Small intestine (tissue), 7 donors: ENCODE data around the gene FBXO8. TPM values are rescaled to one million over a fixed set of nuclear protein-coding genes. Genes with fewer than 3 reads are reported as not detected.

Source experiments
- DNase-seq, 2 donors: peaks; one replicate each; pipeline versions ENCODE4 v3.0.0 to v3.0.0-alpha.2; 2013
- FAIRE-seq: peaks from 2 replicates; lab custom pipeline; 2012; peaks lifted over from hg19 to GRCh38; lab: Jason Lieb, UNC
- H3K27ac ChIP-seq, 3 donors: one replicate each; pipeline ENCODE4 v1.5.1; 2013; ENCODE audit warnings: low read length in 2 of 3, mild to moderate bottlenecking in 2 of 3, control low read depth in 1 of 3, inconsistent platforms in 1 of 3, low read depth in 1 of 3, moderate library complexity in 1 of 3
- H3K27me3 ChIP-seq, 3 donors: one replicate each; pipeline ENCODE4 v1.6.1; 2013; ENCODE audit warnings: low read length in 3 of 3, inconsistent platforms in 1 of 3; ENCODE audit not compliant: control insufficient read depth in 3 of 3, insufficient read depth in 3 of 3
- H3K36me3 ChIP-seq, 3 donors: one replicate each; pipeline ENCODE4 v1.6.1; 2013; ENCODE audit warnings: low read length in 3 of 3, inconsistent platforms in 1 of 3, low read depth in 1 of 3, mild to moderate bottlenecking in 1 of 3, moderate library complexity in 1 of 3; ENCODE audit not compliant: control insufficient read depth in 3 of 3, insufficient read depth in 2 of 3
- H3K4me1 ChIP-seq, 3 donors: one replicate each; pipeline ENCODE4 v1.6.1; 2013; ENCODE audit warnings: low read length in 2 of 3, inconsistent platforms in 1 of 3, low read depth in 1 of 3, mild to moderate bottlenecking in 1 of 3, moderate library complexity in 1 of 3; ENCODE audit not compliant: control insufficient read depth in 3 of 3, insufficient read depth in 2 of 3
- H3K4me3 ChIP-seq, 3 donors: one replicate each; pipeline ENCODE4 v1.5.1; 2013; ENCODE audit warnings: low read length in 3 of 3, control low read depth in 1 of 3, inconsistent platforms in 1 of 3, low read depth in 1 of 3, mild to moderate bottlenecking in 1 of 3, moderate library complexity in 1 of 3
- H3K9me3 ChIP-seq, 2 donors: one replicate each; pipeline ENCODE4 v1.6.1; 2013; ENCODE audit warnings: low read depth in 1 of 2, low read length in 1 of 2; ENCODE audit not compliant: control insufficient read depth in 2 of 2, insufficient read depth in 1 of 2
- WGBS, 3 donors: extraction: QIAGEN DNeasy Blood & Tissue Kit; methylation state at CpG; one replicate each; pipeline ENCODE4 v1.1.7; 2013; 5-methylcytosine and 5-hydroxymethylcytosine counted together
- polyA plus RNA-seq, 4 donors: library from polyadenylated mRNA; stranded (reverse) in 3 of 4; unstranded in 1 of 4; fragments of 200-250 nt in 3 of 4; fragments of 120-200 nt in 1 of 4; gene quantifications; one replicate each; pipeline versions ENCODE4 v1.2.1 to v1.2.3, GENCODE V29; 2013
- donor health status: healthy with polysubstance abuse.
- donor health status: control.
- donor health status: control.
- donor health status: Bipolar disorder and iron deficiency.
- donor health status: healthy.

The FBXO8 gene
- polyA plus RNA-seq, 4 donors = 14.5 to 25.5 (median 23.3) TPM

DNA sequence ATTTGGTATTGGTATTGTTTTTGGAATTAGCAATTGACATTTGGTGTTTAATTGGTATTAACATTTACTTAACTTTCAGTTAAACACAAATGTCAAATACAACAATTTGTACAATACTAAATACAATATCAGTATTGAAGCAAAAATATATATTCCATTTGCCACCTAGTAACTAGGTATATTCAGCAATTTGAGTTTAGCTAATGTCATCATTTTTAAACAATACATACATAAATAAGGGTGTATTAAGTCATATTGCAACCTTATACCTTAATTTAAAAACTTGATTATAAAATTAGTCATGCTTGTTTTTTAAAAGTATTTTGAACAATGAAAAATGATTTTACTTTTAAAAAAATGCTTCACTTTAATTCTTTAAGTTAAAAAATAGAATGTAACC, 53.3 kb downstream of the FBXO8 start:
- H3K36me3 ChIP-seq = peaks cover 0 to 3% (median 1%) of the 10 kb centered on the region in 3 donors
- H3K9me3 ChIP-seq = no peaks in the 10 kb centered on the region
- peaks cover 0 to 3% (median 0%) of the 10 kb centered on the region in 3 donors for H3K27me3 ChIP-seq
- H3K27ac ChIP-seq = no peak overlapping the region
- peak; percentile 92 for FAIRE-seq
- H3K4me3 ChIP-seq = no peak overlapping the region
- DNase-seq = no peak
- H3K4me1 ChIP-seq = no peaks in the 10 kb centered on the region

DNA sequence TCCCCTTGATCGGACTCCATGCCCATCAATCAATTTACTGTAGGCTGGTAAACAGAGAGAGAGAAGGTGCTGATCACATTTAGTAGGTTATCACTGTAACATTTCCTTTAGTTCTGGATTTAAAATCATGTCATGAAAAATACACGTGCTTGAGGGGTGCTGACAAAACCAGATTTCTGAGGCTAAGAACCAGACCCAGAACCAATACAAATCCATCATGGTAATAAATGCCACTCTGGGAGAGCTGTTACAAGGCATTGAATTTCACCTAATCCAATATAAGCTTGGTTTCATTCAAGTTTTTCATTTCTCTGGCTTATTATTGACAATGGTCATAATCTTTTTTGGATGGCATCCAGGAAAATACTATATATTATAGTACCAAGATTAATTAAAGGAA, 54.5 kb downstream of the FBXO8 start:
- FAIRE-seq (no peak), DNase-seq (no peak)
- no peaks in the 10 kb centered on the region for H3K4me1 ChIP-seq
- no peaks in the 10 kb centered on the region for H3K9me3 ChIP-seq
- H3K36me3 ChIP-seq = peaks cover 0 to 1% (median 0%) of the 10 kb centered on the region in 3 donors
- H3K4me3 ChIP-seq = no peak overlapping the region
- 54 to 66% (median 57%) methylated on average over 2 of the region's 2 CpGs for WGBS, 3 donors
- H3K27me3 ChIP-seq = peaks cover 0 to 3% (median 0%) of the 10 kb centered on the region in 3 donors
- H3K27ac ChIP-seq = no peak overlapping the region

DNA sequence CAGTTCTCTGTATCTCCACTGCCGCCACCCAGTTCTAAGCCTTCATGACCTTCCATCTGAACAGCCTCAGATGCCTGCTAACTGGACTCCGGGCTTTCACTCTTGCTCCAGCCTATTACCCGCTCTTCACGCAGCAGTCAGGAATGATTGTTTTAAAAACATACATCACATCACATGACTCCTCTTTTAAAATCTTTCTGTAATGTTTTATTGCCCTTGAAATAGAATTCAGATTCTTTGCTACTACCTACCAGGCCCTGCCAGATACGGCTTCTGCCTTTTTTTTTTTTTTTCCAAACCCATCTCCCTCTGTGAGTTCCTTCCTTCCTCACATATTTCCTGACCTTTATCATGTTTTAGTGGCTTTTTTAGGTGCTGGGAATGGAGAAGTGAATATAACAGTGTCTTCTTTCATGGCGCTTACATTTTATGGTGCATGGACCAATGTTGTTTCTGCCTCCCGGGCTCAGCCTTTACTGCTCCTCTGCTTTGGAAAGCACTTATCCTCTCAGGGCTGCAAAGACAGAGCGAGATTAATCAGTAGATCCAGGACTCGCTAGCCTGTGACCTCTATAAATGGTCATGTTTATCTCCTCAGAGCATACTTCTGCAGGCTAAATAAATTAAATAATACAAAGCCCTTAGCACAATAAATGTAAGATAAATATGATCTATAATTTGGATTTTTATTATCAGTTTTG, 58.0 kb downstream of the FBXO8 start:
- H3K36me3 ChIP-seq = no peaks in the 10 kb centered on the region
- H3K9me3 ChIP-seq = no peaks in the 10 kb centered on the region
- WGBS, 3 donors = 53 to 59% (median 58%) methylated on average over 9 of the region's 9 CpGs
- no peak overlapping the region for H3K4me3 ChIP-seq
- peaks cover 0 to 3% (median 0%) of the 10 kb centered on the region in 3 donors for H3K27me3 ChIP-seq
- DNase-seq = no peak
- H3K27ac ChIP-seq = no peak overlapping the region
- H3K4me1 ChIP-seq = no peaks in the 10 kb centered on the region
- no peak for FAIRE-seq

DNA sequence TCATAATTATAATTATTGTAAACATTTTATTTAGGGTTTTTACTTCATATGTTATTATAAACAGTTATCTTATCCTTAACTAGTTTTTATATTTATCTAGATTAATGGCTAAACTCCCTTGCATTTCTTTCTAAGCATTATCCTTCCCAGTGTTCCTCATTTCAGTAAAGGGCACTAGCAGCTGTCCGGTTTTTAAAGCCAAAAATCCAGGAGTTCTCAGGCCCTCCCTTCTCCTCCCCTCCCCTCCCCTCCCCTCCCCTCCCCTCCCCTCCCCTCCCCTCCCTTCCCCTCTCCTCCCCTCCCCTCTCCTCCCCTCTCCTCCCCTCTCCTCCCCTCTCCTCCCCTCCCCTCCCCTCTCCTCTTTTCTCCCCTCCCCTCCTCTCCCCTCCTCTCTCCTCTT, 58.9 kb downstream of the FBXO8 start:
- WGBS, 3 donors = 41 to 57% (median 48%) methylated on average over 1 of the region's 1 CpG
- FAIRE-seq = no peak

DNA sequence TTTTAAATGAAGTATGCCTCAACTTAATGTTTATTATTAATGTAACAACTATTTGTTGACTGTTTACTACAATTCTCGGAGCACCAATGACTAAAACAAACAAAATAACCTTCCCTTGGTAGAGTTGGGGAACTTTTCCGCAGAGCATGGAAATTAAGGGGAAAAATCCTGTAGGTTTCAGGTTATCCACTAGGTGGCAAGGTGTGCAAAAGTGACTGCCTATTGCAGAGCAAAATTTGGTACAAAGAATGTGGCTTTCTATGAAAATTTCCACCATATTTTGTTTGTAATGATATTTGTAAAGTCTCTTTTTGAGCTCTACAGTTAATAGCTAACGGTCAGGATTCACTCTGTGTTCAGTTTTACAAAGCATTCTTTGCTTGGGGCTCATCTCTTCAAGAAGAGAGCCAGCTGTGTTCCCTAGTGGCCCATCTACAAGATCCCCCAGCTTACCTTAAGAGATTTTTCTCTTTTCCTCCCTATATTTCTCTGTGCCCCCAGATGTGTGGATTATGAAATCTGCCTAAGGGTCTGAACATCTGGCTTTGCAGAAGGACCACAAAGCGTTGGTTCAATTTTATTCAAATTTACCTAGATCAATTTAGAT, 61.1 kb downstream of the FBXO8 start:
- Histone ChIP-seq H3K4me1 (peaks cover 0 to 11% (median 0%) of the 10 kb centered on the region in 3 donors), H3K27me3 (peaks cover 0 to 14% (median 9%) of the 10 kb centered on the region in 3 donors), H3K36me3 (no peaks in the 10 kb centered on the region), H3K4me3 (no peak overlapping the region), H3K9me3 (no peaks in the 10 kb centered on the region), H3K27ac (no peak overlapping the region)
- DNase-seq (peak; percentile 25 to 31), FAIRE-seq (peak; percentile 76)
- 26 to 39% (median 29%) methylated on average over 4 of the region's 4 CpGs for WGBS, 3 donors

More for the DNA sequence above, 58.9 kb downstream of the FBXO8 start:
- Histone ChIP-seq H3K27ac (no peak overlapping the region), H3K36me3 (no peaks in the 10 kb centered on the region), H3K9me3 (no peaks in the 10 kb centered on the region), H3K27me3 (peaks cover 0 to under 1% (median 0%) of the 10 kb centered on the region in 3 donors), H3K4me1 (no peaks in the 10 kb centered on the region), H3K4me3 (no peak overlapping the region)
- DNase-seq = no peak

DNA sequence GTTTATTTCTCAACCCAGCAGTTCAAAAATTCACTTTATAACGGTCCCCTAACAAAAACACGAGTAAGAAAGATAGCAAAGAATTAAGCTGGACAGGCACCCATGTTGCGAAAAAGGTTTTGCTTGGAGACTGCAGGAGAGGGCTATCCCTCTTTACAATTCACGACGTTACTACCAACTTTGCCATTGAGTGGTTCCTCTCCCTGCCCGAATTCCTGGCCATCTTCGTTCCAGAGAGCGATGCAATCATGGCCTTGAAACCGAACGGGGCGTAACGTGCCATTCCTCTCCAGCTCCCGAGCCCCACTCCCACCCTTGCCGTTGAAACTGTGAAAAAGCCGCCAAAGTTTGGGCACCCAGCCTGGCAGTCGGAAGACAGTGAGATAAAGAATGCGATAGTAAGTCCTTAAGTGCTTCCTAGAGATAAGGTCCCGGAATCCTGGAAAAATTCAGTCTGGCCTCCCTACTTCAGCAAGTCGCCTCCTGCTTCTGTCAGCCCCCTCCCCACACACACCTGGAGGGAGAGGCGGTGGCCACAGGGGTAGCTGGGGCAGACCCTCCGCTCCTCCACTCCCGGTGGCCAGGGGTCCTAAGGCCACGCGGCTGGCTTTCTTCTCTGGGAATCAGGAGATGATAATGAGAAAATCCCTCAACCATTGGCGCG, 65.2 kb downstream of the FBXO8 start:
- WGBS, 3 donors = 8 to 18% (median 10%) methylated on average over 25 to 26 of the region's 26 CpGs
- peak in 1 of 2 donors; percentile 16 for DNase-seq
- H3K27me3 ChIP-seq = peaks cover 0 to 51% (median 30%) of the 10 kb centered on the region in 3 donors
- H3K27ac ChIP-seq = no peak overlapping the region
- peaks cover 0 to 3% of the 10 kb centered on the region in 2 donors for H3K9me3 ChIP-seq
- H3K4me1 ChIP-seq = peaks cover 0 to 30% (median 3%) of the 10 kb centered on the region in 3 donors
- H3K36me3 ChIP-seq = no peaks in the 10 kb centered on the region
- no peak for FAIRE-seq
- H3K4me3 ChIP-seq = no peak overlapping the region

DNA sequence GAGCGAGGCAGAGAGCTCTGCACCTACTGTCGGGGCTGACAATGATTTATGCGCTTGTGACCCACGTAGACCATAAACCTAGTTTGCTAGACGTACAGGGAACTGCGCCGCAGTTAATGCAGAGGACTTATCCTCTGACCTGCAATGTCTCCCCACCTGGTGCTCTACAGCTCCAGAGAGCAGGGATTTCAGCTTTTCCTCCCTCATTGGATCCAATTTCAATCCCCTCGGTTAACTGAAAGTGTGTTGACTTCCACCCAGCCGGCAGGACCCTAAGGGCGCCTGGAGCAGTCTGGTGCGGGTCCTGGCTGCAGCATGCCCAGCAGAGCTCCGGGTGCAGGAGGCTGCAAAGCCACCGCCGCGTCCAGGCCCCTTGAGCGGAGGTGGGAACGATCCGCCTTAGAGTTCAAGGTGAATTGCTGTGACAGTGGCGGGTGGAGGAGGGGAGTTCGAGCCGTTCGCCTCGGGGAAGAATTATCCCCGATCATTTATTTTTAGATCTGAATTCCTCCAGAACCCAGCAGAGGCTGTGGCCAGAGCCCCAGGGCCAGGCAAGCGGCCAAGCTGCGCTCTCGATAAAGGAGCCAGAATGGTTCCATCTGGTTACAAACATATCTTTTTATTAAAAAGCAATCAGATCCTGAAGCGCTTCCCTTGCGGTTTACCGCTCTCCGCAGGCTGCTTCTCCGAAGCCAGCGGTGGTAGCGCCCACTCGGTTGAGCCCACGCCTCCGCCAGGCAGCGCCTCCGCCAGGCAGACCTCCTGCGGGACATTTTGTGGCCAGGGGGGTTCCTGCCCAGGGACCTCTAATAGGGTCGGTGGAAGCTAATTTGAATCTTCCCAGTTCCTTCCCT, 66.0 kb downstream of the FBXO8 start:
- H3K4me3 ChIP-seq = peak overlapping the region in 1 of 3 donors; percentile 21
- peaks cover 0 to 58% (median 30%) of the 10 kb centered on the region in 3 donors for H3K27me3 ChIP-seq
- WGBS, 3 donors = 2 to 6% (median 3%) methylated on average over 41 of the region's 41 CpGs
- H3K4me1 ChIP-seq = peaks cover 0 to 30% (median 3%) of the 10 kb centered on the region in 3 donors
- H3K36me3 ChIP-seq = no peaks in the 10 kb centered on the region
- H3K27ac ChIP-seq = no peak overlapping the region
- FAIRE-seq = no peak
- H3K9me3 ChIP-seq = peaks cover 0 to 3% of the 10 kb centered on the region in 2 donors
- DNase-seq = peak in 1 of 2 donors; percentile 35
